Esophagus muscularis mucosa (tissue), 3 donors: ENCODE data around the gene PRMT9.

ENCODE experiments used
- POLR2A ChIP-seq: fragments of 450-650 bp; IDR thresholded peaks from one replicate; pipeline ENCODE4 v1.6.1; 2017; ENCODE audit warnings: antibody characterized with exemption, moderate library complexity, mild to moderate bottlenecking, low read depth
- TF ChIP-seq, protein P1 (sequence below), 3 experiments: fragments of 200-600 bp in 2 of 3; fragments of 450-650 bp in 1 of 3; sonication (generic) in 2 of 3; IDR thresholded peaks; one replicate each; pipeline ENCODE4 v1.5.1; 2017 to 2019; ENCODE audit warnings: antibody characterized with exemption in 3 of 3, mild to moderate bottlenecking in 2 of 3, moderate library complexity in 1 of 3

DNA sequence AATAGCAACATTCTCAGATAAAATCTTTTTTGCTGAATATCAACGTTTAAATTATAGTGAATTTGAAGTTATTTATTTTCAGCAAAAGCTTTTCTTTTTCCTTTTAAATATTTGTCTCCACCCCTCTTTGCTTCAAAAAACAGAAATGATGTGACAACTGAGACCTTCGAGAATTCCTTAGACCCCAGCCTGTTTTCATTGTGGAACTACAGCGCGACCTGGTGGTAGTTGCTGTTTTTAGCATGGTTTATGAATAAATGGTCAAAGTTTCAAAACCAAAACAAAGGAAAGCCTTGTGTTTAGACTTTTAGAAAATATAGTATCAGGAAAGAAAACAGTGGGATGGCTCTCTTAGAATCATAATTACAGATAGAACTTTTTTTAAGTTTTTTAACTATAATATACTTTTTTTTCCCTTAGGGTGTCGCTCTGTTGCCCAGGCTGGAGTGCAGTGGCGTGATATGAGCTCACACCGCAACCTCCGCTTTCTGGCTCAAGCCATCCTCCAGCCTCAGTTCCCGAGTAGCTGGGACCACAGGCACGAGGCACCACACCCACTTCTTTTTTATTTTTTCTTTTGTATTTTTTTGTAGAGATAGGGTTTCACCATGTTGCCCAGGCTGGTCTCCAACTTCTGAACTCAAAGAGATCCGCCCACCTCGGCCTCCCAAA lies 93.6 kb downstream of the PRMT9 start:
- TF ChIP-seq, protein P1, sequence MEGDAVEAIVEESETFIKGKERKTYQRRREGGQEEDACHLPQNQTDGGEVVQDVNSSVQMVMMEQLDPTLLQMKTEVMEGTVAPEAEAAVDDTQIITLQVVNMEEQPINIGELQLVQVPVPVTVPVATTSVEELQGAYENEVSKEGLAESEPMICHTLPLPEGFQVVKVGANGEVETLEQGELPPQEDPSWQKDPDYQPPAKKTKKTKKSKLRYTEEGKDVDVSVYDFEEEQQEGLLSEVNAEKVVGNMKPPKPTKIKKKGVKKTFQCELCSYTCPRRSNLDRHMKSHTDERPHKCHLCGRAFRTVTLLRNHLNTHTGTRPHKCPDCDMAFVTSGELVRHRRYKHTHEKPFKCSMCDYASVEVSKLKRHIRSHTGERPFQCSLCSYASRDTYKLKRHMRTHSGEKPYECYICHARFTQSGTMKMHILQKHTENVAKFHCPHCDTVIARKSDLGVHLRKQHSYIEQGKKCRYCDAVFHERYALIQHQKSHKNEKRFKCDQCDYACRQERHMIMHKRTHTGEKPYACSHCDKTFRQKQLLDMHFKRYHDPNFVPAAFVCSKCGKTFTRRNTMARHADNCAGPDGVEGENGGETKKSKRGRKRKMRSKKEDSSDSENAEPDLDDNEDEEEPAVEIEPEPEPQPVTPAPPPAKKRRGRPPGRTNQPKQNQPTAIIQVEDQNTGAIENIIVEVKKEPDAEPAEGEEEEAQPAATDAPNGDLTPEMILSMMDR (IDR thresholded peaks at IDR 0.05) = peak; percentile 55 to 66 (median 63)
- TF ChIP-seq POLR2A = no peak
